ENCODE measurements around the gene DSCAML1. TPM values are rescaled to one million over a fixed set of nuclear protein-coding genes. Genes with fewer than 3 reads are reported as not detected.

Gene DSCAML1
- total and polyA plus RNA-seq, 2 of the 8 experiments (the other 6 are each of a cell fraction or from before 2014, with no cell fraction given): 0.19 to 0.24 TPM

DNA sequence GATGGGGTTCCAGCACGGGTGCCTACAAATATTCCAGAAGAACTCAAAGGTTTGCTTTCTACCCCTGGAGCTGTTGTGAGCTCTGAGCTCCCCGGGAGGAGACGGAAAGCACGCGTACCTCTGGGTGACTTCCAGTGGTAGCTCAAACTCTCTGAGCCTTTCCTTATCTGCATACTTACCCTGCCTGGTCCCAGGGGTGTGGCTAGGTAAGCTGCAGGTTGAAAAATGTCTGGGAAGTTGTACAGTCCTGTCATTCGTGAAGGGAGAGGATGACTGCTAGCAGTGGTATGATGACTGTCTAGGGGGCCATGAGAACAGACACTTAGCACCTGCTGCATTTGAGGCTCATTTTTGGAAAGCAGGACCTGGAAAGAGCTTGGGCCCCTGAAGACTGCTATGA, 111.5 kb downstream of the DSCAML1 start:
- peaks cover 4 to 24% (median 17%) of the 10 kb centered on the region in 4 experiments for H3K4me1 ChIP-seq (replicated peaks in 1 of 4; ENCODE audit: control insufficient read depth in 3 of 4, insufficient read depth in 4 of 4, low read length in 3 of 4)
- 81% methylated on average over 6 of the region's 6 CpGs; no CpG with 5 or more reads in 1 of the 2 experiments for whole genome bisulfite sequencing, 2 experiments (ENCODE audit: extremely low coverage in 1 of 2, insufficient coverage in 1 of 2, insufficient read length in 1 of 2, insufficient replicate concordance in 2 of 2, low coverage in 1 of 2, low lambda C conversion rate in 2 of 2, missing lambda C conversion rate in 1 of 2)
- no peak overlapping the region for H2AK5ac ChIP-seq (ENCODE audit: low read depth, low read length)
- no peak for TF ChIP-seq ASH2L (IDR thresholded peaks at IDR 0.05; ENCODE audit: low read length)
- TF ChIP-seq ZNF274 (IDR thresholded peaks at IDR 0.05; ENCODE audit: borderline replicate concordance, extremely low read depth, low read length): no peak
- no peak for TF ChIP-seq EP300 (IDR thresholded peaks at IDR 0.05; ENCODE audit: borderline replicate concordance in 1 of 2, low read depth in 2 of 2, low read length in 2 of 2)
- ChIA-PET CTCF (ENCODE audit: partially characterized antibody) (interaction anchor here (0.8 to 2.7 kb wide), 11 partner anchors 11 to 260 kb away, joined by 3 to 10 read pairs (median 4); no protein-coding TSS in a partner anchor), POLR2A (ENCODE audit: partially characterized antibody) (no interaction called here)
- no peak overlapping the region for H4K91ac ChIP-seq (replicated peaks; ENCODE audit: insufficient read length, low read length)
- no peak overlapping the region for H3K23ac ChIP-seq (ENCODE audit: insufficient read length)
- no peak overlapping the region for H3K4ac ChIP-seq (replicated peaks; ENCODE audit: insufficient read length, low read depth, low read length)
- no peak overlapping the region for H4K8ac ChIP-seq (ENCODE audit: extremely low read depth, insufficient read depth, low read length)
- no peak overlapping the region for H3K9ac ChIP-seq (replicated peaks in 1 of 4; ENCODE audit: extremely low read depth in 1 of 4, low read depth in 3 of 4, low read length in 3 of 4)
- no peak overlapping the region for H3K18ac ChIP-seq (ENCODE audit: extremely low read depth, low read length)
- FAIRE-seq: no peak
- H2BK5ac ChIP-seq (ENCODE audit: low read depth, low read length): no peak overlapping the region
- H2AFZ ChIP-seq (ENCODE audit: low read length): no peak overlapping the region
- no peak overlapping the region for H2BK20ac ChIP-seq (ENCODE audit: low read length)
- no peaks in the 10 kb centered on the region for H3K79me1 ChIP-seq (ENCODE audit: low read depth, low read length)
- no peak overlapping the region for H3K4me3 ChIP-seq (ENCODE audit: extremely low read depth in 1 of 4, insufficient read depth in 2 of 4, low read depth in 3 of 4, low read length in 4 of 4)
- no peak overlapping the region; the same call in 1 of the 2 replicates for H2BK12ac ChIP-seq (ENCODE audit: low read depth, low read length)
- H3K56ac ChIP-seq (replicated peaks; ENCODE audit: insufficient read length, low read depth, low read length): no peak overlapping the region
- H3K36me3 ChIP-seq (ENCODE audit: control insufficient read depth in 2 of 4, insufficient read depth in 4 of 4, low read length in 3 of 4): no peaks in the 10 kb centered on the region
- no peak overlapping the region for H3K14ac ChIP-seq (ENCODE audit: insufficient read length)
- H3K23me2 ChIP-seq (ENCODE audit: low read depth, low read length): no peaks in the 10 kb centered on the region
- H4K20me1 ChIP-seq (replicated peaks in 1 of 2; ENCODE audit: control insufficient read depth in 1 of 2, insufficient read depth in 2 of 2, low read length in 2 of 2): no peaks in the 10 kb centered on the region
- no peaks in the 10 kb centered on the region for H3K9me3 ChIP-seq (ENCODE audit: insufficient read depth in 2 of 2, low read depth in 1 of 2, low read length in 1 of 2)
- no peak for DNase-seq (ENCODE audit: low read depth in 1 of 2, low spot score in 2 of 2)
- H4K5ac ChIP-seq (ENCODE audit: insufficient read length, low read depth, low read length): no peak overlapping the region
- H3K4me2 ChIP-seq (ENCODE audit: insufficient read depth in 1 of 2, low read depth in 2 of 2, low read length in 2 of 2): no peak overlapping the region
- H2BK120ac ChIP-seq (replicated peaks; ENCODE audit: low read depth, low read length): no peak overlapping the region
- 0 out of 2 replicates have a peak overlapping the region, but pooled peaks have one; percentile 73 for H2BK15ac ChIP-seq (ENCODE audit: low read length)
- no peak overlapping the region for H3K27ac ChIP-seq (ENCODE audit: low read depth, low read length)
- no peaks in the 10 kb centered on the region; a peak in 2 of 7 replicates for H3K27me3 ChIP-seq (replicated peaks in 1 of 4; ENCODE audit: control insufficient read depth in 3 of 4, extremely low read depth in 1 of 4, insufficient read depth in 3 of 4, low read length in 3 of 4)
- H3K79me2 ChIP-seq (ENCODE audit: control insufficient read depth in 1 of 2, insufficient read depth in 2 of 2, low read length in 2 of 2): no peaks in the 10 kb centered on the region

All from H1 (cell line).